HUES48 (cell line): ENCODE results near the gene WDR81.

Experiments
- H3K27ac ChIP-seq: one replicate; pipeline ENCODE4 v1.7.0; 2013; ENCODE audit warnings: low read depth, low read length, inconsistent platforms
- H3K27me3 ChIP-seq: 2 replicates; pipeline ENCODE4 v1.6.1; 2013; ENCODE audit warnings: mild to moderate bottlenecking, low read length; ENCODE audit not compliant: control insufficient read depth, insufficient read depth
- H3K36me3 ChIP-seq: 2 replicates; pipeline ENCODE4 v1.6.1; 2013; ENCODE audit warnings: low read length; ENCODE audit not compliant: control insufficient read depth, insufficient read depth
- H3K4me1 ChIP-seq: 2 replicates; pipeline ENCODE4 v1.6.1; 2013; ENCODE audit warnings: mild to moderate bottlenecking, low read length; ENCODE audit not compliant: control insufficient read depth, insufficient read depth
- H3K4me3 ChIP-seq: 2 replicates; pipeline ENCODE4 v1.5.1; 2013; ENCODE audit warnings: mild to moderate bottlenecking, low read depth, low read length
- H3K9ac ChIP-seq: 2 replicates; pipeline ENCODE4 v1.6.1; 2013; ENCODE audit warnings: mild to moderate bottlenecking, low read depth, low read length, moderate library complexity
- H3K9me3 ChIP-seq: 2 replicates; pipeline ENCODE4 v1.6.1; 2013; ENCODE audit warnings: low read length; ENCODE audit not compliant: control insufficient read depth, insufficient read depth

The WDR81 gene

GRCh38 chr17:1786708-1787107 lies 62.2 kb downstream of the WDR81 start:
- no peak overlapping the region for H3K27ac ChIP-seq
- peaks cover 52% of the 10 kb centered on the region for H3K36me3 ChIP-seq
- no peak overlapping the region for H3K4me3 ChIP-seq
- no peaks in the 10 kb centered on the region for H3K9me3 ChIP-seq
- no peak overlapping the region for H3K9ac ChIP-seq
- no peaks in the 10 kb centered on the region for H3K4me1 ChIP-seq
- H3K27me3 ChIP-seq: no peaks in the 10 kb centered on the region

GRCh38 chr17:1787301-1787902 lies 62.9 kb downstream of the WDR81 start:
- Histone ChIP-seq H3K4me3 (no peak overlapping the region), H3K27ac (no peak overlapping the region), H3K9ac (no peak overlapping the region), H3K9me3 (no peaks in the 10 kb centered on the region), H3K4me1 (no peaks in the 10 kb centered on the region), H3K27me3 (no peaks in the 10 kb centered on the region), H3K36me3 (peaks cover 45% of the 10 kb centered on the region)
